ENCODE results near the gene GALNT14.

DNA sequence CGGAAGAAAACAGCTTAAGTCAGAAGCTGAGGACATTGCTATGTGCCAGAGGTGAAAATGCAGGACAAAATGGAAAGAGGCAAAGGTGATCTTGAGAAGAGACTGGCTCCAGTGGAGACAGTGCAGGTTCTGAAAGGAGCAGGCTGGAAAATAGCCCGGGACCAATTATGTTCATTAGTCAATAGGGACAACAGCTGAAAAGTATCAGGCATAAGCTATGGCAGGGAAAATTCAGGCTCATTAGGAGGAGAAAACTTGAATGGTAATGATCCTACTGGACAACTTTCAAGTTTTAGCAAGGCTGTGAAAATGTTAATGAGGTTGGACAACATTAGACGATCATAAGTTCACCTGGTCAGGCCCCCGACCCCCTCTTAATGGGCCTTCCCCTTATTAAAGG is 60.2 kb downstream of the GALNT14 start:
- TF ChIP-seq, protein P1, sequence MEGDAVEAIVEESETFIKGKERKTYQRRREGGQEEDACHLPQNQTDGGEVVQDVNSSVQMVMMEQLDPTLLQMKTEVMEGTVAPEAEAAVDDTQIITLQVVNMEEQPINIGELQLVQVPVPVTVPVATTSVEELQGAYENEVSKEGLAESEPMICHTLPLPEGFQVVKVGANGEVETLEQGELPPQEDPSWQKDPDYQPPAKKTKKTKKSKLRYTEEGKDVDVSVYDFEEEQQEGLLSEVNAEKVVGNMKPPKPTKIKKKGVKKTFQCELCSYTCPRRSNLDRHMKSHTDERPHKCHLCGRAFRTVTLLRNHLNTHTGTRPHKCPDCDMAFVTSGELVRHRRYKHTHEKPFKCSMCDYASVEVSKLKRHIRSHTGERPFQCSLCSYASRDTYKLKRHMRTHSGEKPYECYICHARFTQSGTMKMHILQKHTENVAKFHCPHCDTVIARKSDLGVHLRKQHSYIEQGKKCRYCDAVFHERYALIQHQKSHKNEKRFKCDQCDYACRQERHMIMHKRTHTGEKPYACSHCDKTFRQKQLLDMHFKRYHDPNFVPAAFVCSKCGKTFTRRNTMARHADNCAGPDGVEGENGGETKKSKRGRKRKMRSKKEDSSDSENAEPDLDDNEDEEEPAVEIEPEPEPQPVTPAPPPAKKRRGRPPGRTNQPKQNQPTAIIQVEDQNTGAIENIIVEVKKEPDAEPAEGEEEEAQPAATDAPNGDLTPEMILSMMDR (conservative IDR thresholded peaks at IDR 0.05; ENCODE audit: low read length) = no peak
- TF ChIP-seq EZH2phosphoT487 (IDR thresholded peaks at IDR 0.05; ENCODE audit: borderline replicate concordance) = no peak
